Peyer's patch (tissue), 4 donors: ENCODE data around the gene CLPTM1L. TPM values are rescaled to one million over a fixed set of nuclear protein-coding genes. Genes with fewer than 3 reads are reported as not detected.
"Not testable (repeated sequence)": the region's sequence is repeated elsewhere in the genome, so short reads cannot be mapped to it uniquely, and the experiment has no call there.

ENCODE experiments used
- DNase-seq, 3 donors: peaks; one replicate each; pipeline ENCODE4 v3.0.0-alpha.2; 2017 to 2019
- H3K27ac ChIP-seq, 4 donors: fragments of 200-600 bp; sonication (generic); one replicate each; pipeline ENCODE4 v1.5.1; 2016 to 2019
- H3K27me3 ChIP-seq, 2 donors: fragments of 200-600 bp; sonication (generic); one replicate each; pipeline ENCODE4 v1.5.1; 2019
- H3K36me3 ChIP-seq, 3 donors: fragments of 200-600 bp; sonication (generic); one replicate each; pipeline ENCODE4 v1.5.1; 2016 to 2019
- H3K4me1 ChIP-seq, 4 donors: fragments of 200-600 bp; sonication (generic); one replicate each; pipeline ENCODE4 v1.5.1; 2016 to 2019
- H3K4me3 ChIP-seq, 4 donors: fragments of 200-600 bp; sonication (generic); 1 replicate in 3 of 4; 2 replicates in 1 of 4; pipeline ENCODE4 v1.5.1; 2016 to 2019; ENCODE audit warnings: mild to moderate bottlenecking in 1 of 4
- H3K9me3 ChIP-seq, 4 donors: fragments of 200-600 bp; sonication (generic); one replicate each; pipeline ENCODE4 v1.5.1; 2016 to 2019; ENCODE audit warnings: mild to moderate bottlenecking in 1 of 4
- CTCF ChIP-seq, 6 experiments: fragments of 450-650 bp in 4 of 6; fragments of 200-600 bp in 2 of 6; sonication (generic) in 1 of 6; IDR thresholded peaks; one replicate each; pipeline ENCODE4 v1.5.1; 2017 to 2019; ENCODE audit warnings: antibody characterized with exemption in 6 of 6, mild to moderate bottlenecking in 3 of 6, moderate library complexity in 1 of 6
- POLR2A ChIP-seq, 2 donors: fragments of 450-650 bp; IDR thresholded peaks; one replicate each; pipeline ENCODE4 v1.5.1; 2017; ENCODE audit warnings: antibody characterized with exemption in 2 of 2, mild to moderate bottlenecking in 2 of 2, moderate library complexity in 2 of 2
- total RNA-seq, 4 donors: library from RNA; depleted of rRNA; stranded (reverse); fragments of >200 nt; gene quantifications; one replicate each; pipeline ENCODE4 v1.1.0, GENCODE V29; 2016

CLPTM1L gene
- total RNA-seq, 4 donors from 2014 or later = 115 to 209 (median 143) TPM

- DNase-seq = no peak
- no peak for TF ChIP-seq POLR2A (IDR thresholded peaks at IDR 0.05)
- no peak for TF ChIP-seq CTCF (IDR thresholded peaks at IDR 0.05)
- Histone ChIP-seq H3K36me3 (no peaks in the 10 kb centered on the region), H3K27ac (no peak overlapping the region), H3K4me1 (no peaks in the 10 kb centered on the region), H3K9me3 (no peaks in the 10 kb centered on the region), H3K4me3 (no peak overlapping the region), H3K27me3 (no peaks in the 10 kb centered on the region)
Observed at GRCh38 chr5:1360861-1361260, 16.0 kb upstream of the CLPTM1L start.

GRCh38 chr5:1360367-1360766, 15.5 kb upstream of the CLPTM1L start:
- not testable (repeated sequence) for H3K27me3 ChIP-seq

GRCh38 chr5:1359713-1360112, 14.8 kb upstream of the CLPTM1L start:
- TF ChIP-seq POLR2A (IDR thresholded peaks at IDR 0.05) = no peak
- TF ChIP-seq CTCF (IDR thresholded peaks at IDR 0.05) = no peak
- no peaks in the 10 kb centered on the region for H3K36me3 ChIP-seq
- DNase-seq = no peak
- H3K27me3 ChIP-seq = no peaks in the 10 kb centered on the region
- H3K9me3 ChIP-seq = no peaks in the 10 kb centered on the region
- no peak overlapping the region for H3K4me3 ChIP-seq
- no peaks in the 10 kb centered on the region for H3K4me1 ChIP-seq
- no peak overlapping the region for H3K27ac ChIP-seq

More at GRCh38 chr5:1360367-1360766, 15.5 kb upstream of the CLPTM1L start:
- not testable (repeated sequence) for H3K36me3 ChIP-seq, H3K9me3 ChIP-seq, H3K4me1 ChIP-seq, H3K4me3 ChIP-seq, H3K27ac ChIP-seq, DNase-seq

GRCh38 chr5:1359031-1359645, 14.2 kb upstream of the CLPTM1L start:
- H3K4me3 ChIP-seq = no peak overlapping the region
- no peaks in the 10 kb centered on the region for H3K4me1 ChIP-seq
- H3K27ac ChIP-seq = no peak overlapping the region
- DNase-seq = no peak
- H3K36me3 ChIP-seq = no peaks in the 10 kb centered on the region
- H3K9me3 ChIP-seq = no peaks in the 10 kb centered on the region
- TF ChIP-seq POLR2A (IDR thresholded peaks at IDR 0.05) (no peak), CTCF (IDR thresholded peaks at IDR 0.05) (no peak)
- H3K27me3 ChIP-seq = no peaks in the 10 kb centered on the region

GRCh38 chr5:1358726-1359025, 13.8 kb upstream of the CLPTM1L start:
- H3K27me3 ChIP-seq = no peaks in the 10 kb centered on the region
- H3K4me1 ChIP-seq = no peaks in the 10 kb centered on the region
- no peaks in the 10 kb centered on the region for H3K36me3 ChIP-seq
- DNase-seq = no peak
- no peak overlapping the region for H3K4me3 ChIP-seq
- no peak overlapping the region for H3K27ac ChIP-seq
- no peak for TF ChIP-seq CTCF (IDR thresholded peaks at IDR 0.05)
- no peak for TF ChIP-seq POLR2A (IDR thresholded peaks at IDR 0.05)
- no peaks in the 10 kb centered on the region for H3K9me3 ChIP-seq

- no peak for DNase-seq
- Histone ChIP-seq H3K4me3 (no peak overlapping the region), H3K27ac (no peak overlapping the region), H3K9me3 (no peaks in the 10 kb centered on the region), H3K36me3 (no peaks in the 10 kb centered on the region), H3K27me3 (no peaks in the 10 kb centered on the region), H3K4me1 (no peaks in the 10 kb centered on the region)
- TF ChIP-seq CTCF (IDR thresholded peaks at IDR 0.05) = no peak
- no peak for TF ChIP-seq POLR2A (IDR thresholded peaks at IDR 0.05)
Observed at GRCh38 chr5:1357946-1358725, 13.2 kb upstream of the CLPTM1L start.
